IMR-90 (cell line): ENCODE results near the gene PTPN3. TPM values are rescaled to one million over a fixed set of nuclear protein-coding genes. Genes with fewer than 3 reads are reported as not detected.

Experiments used
- ATAC-seq: fragments of 200-7000 bp; cut with Tn5 transposase; 2 replicates; pipeline ENCODE4 v1.9.1; 2020; ENCODE audit warnings: low read depth, mild to moderate bottlenecking, moderate library complexity
- BruUV-seq: library from RNA; stranded (reverse); fragments of 400-500 nt; replicated peaks from 2 replicates; lab custom pipeline; 2021; lab: Mats Ljungman, UMichigan
- CTCF ChIA-PET: fragments of 300-600 bp; formaldehyde crosslinking; extraction: SDS; loops from one replicate; lab custom pipeline; 2021; ENCODE audit warnings: antibody characterized with exemption; lab: Yijun Ruan, JAX
- POLR2A ChIA-PET: fragments of 300-600 bp; sonication (Branson Sonifier 250); formaldehyde crosslinking; loops from one replicate; lab custom pipeline; 2022; ENCODE audit warnings: antibody characterized with exemption; ENCODE audit not compliant: unreplicated experiment; lab: Charles Lee
- DNase-seq: peaks from one replicate; pipeline ENCODE4 v3.0.0; 2013
- H2AFZ ChIP-seq: replicated peaks from 2 replicates; pipeline ENCODE3; 2013; ENCODE audit warnings: low read length, mild to moderate bottlenecking; ENCODE audit not compliant: poor library complexity
- H2AK5ac ChIP-seq: 2 replicates; pipeline ENCODE4 v1.6.1; 2013; ENCODE audit warnings: low read depth, low read length, inconsistent platforms
- H2AK9ac ChIP-seq: replicated peaks from 2 replicates; pipeline ENCODE3; 2013; ENCODE audit warnings: mild to moderate bottlenecking, low read depth, low read length, moderate library complexity; ENCODE audit not compliant: poor library complexity
- H2BK120ac ChIP-seq: 2 replicates; pipeline ENCODE4 v1.6.1; 2013; ENCODE audit warnings: low read depth, low read length, inconsistent platforms
- H2BK15ac ChIP-seq: 3 replicates; pipeline ENCODE4 v1.6.1; 2013; ENCODE audit warnings: low read depth, low read length, inconsistent platforms
- H2BK20ac ChIP-seq: 2 replicates; pipeline ENCODE4 v1.6.1; 2013; ENCODE audit warnings: low read depth, mild to moderate bottlenecking, inconsistent platforms, low read length, moderate library complexity
- H2BK5ac ChIP-seq: 2 replicates; pipeline ENCODE4 v1.6.1; 2013; ENCODE audit warnings: mild to moderate bottlenecking, low read depth, low read length, inconsistent platforms; ENCODE audit not compliant: poor library complexity, severe bottlenecking
- H3K14ac ChIP-seq: replicated peaks from 2 replicates; pipeline ENCODE4 v1.6.1; 2013; ENCODE audit warnings: low read depth, low read length, inconsistent platforms
- H3K18ac ChIP-seq: 2 replicates; pipeline ENCODE4 v1.6.1; 2013; ENCODE audit warnings: low read depth, low read length, control low read depth
- H3K23ac ChIP-seq: 2 replicates; pipeline ENCODE4 v1.6.1; 2013; ENCODE audit warnings: low read depth, low read length, inconsistent platforms
- H3K27ac ChIP-seq: 2 replicates; pipeline ENCODE4 v1.5.1; 2013; ENCODE audit warnings: mild to moderate bottlenecking, control low read depth, low read length; ENCODE audit not compliant: insufficient read depth
- H3K27me3 ChIP-seq: 2 replicates; pipeline ENCODE4 v1.6.1; 2013; ENCODE audit warnings: low read length; ENCODE audit not compliant: control insufficient read depth, insufficient read depth
- H3K36me3 ChIP-seq: 2 replicates; pipeline ENCODE4 v1.6.1; 2013; ENCODE audit warnings: low read length, mixed read lengths; ENCODE audit not compliant: control insufficient read depth, insufficient read depth
- H3K4ac ChIP-seq: 2 replicates; pipeline ENCODE4 v1.6.1; 2013; ENCODE audit warnings: low read depth, low read length, inconsistent platforms
- H3K4me1 ChIP-seq: 2 replicates; pipeline ENCODE4 v1.6.1; 2013; ENCODE audit warnings: low read length, mixed read lengths; ENCODE audit not compliant: control insufficient read depth, insufficient read depth
- H3K4me2 ChIP-seq: 2 replicates; pipeline ENCODE4 v1.6.1; 2013; ENCODE audit warnings: low read depth, mild to moderate bottlenecking, control low read depth, low read length, moderate library complexity
- H3K4me3 ChIP-seq: 2 replicates; pipeline ENCODE4 v1.5.1; 2013; ENCODE audit warnings: low read depth, mild to moderate bottlenecking, control low read depth, low read length, moderate library complexity; ENCODE audit not compliant: insufficient read depth
- H3K56ac ChIP-seq: 2 replicates; pipeline ENCODE4 v1.6.1; 2013; ENCODE audit warnings: low read length, inconsistent platforms; ENCODE audit not compliant: insufficient read depth; ENCODE audit errors: extremely low read depth
- H3K79me1 ChIP-seq, 2 experiments: 2 replicates each; pipeline ENCODE4 v1.6.1; 2013; ENCODE audit warnings: low read length in 2 of 2, inconsistent platforms in 1 of 2, low read depth in 1 of 2
- H3K9ac ChIP-seq: 2 replicates; pipeline ENCODE4 v1.6.1; 2013; ENCODE audit warnings: low read depth, low read length, control low read depth
- H3K9me1 ChIP-seq: 2 replicates; pipeline ENCODE4 v1.6.1; 2013; ENCODE audit warnings: low read length, inconsistent platforms; ENCODE audit not compliant: insufficient read depth
- H3K9me3 ChIP-seq: 2 replicates; pipeline ENCODE4 v1.6.1; 2013; ENCODE audit warnings: low read length; ENCODE audit not compliant: control insufficient read depth, insufficient read depth
- H4K20me1 ChIP-seq: 2 replicates; pipeline ENCODE4 v1.6.1; 2013; ENCODE audit warnings: low read length, inconsistent platforms; ENCODE audit not compliant: insufficient read depth
- H4K5ac ChIP-seq: 2 replicates; pipeline ENCODE4 v1.6.1; 2013; ENCODE audit warnings: mild to moderate bottlenecking, low read depth, low read length, control low read depth
- H4K8ac ChIP-seq, 2 experiments: 2 replicates each; pipeline ENCODE4 v1.6.1; 2013; ENCODE audit warnings: low read depth in 2 of 2, low read length in 2 of 2, control low read depth in 1 of 2, inconsistent platforms in 1 of 2
- H4K91ac ChIP-seq: 2 replicates; pipeline ENCODE4 v1.6.1; 2013; ENCODE audit warnings: low read depth, low read length, inconsistent platforms; ENCODE audit not compliant: insufficient read depth
- CEBPB ChIP-seq: IDR thresholded peaks from 2 replicates; pipeline ENCODE4 v1.6.1; 2012; ENCODE audit warnings: low read depth, low read length, improper control_type of control experiment
- ELK1 ChIP-seq: fragments of 150-350 bp; IDR thresholded peaks from 2 replicates; pipeline ENCODE4 v1.6.1; 2016; ENCODE audit warnings: low read depth, mild to moderate bottlenecking, low read length, moderate library complexity, borderline replicate concordance
- FOS ChIP-seq: fragments of 150-350 bp; IDR thresholded peaks from 2 replicates; pipeline ENCODE4 v1.6.1; 2016; ENCODE audit warnings: low read depth, low read length
- MAZ ChIP-seq: IDR thresholded peaks from 2 replicates; pipeline ENCODE4 v1.6.1; 2012; ENCODE audit warnings: low read depth, mild to moderate bottlenecking, low read length, improper control_type of control experiment, moderate library complexity, borderline replicate concordance
- MXI1 ChIP-seq: IDR thresholded peaks from 2 replicates; pipeline ENCODE4 v1.6.1; 2012; ENCODE audit warnings: low read depth, mild to moderate bottlenecking, low read length, moderate library complexity, borderline replicate concordance
- NFE2L2 ChIP-seq: fragments of 150-350 bp; IDR thresholded peaks from 2 replicates; pipeline ENCODE4 v1.6.1; 2016; ENCODE audit warnings: low read depth, mild to moderate bottlenecking, low read length
- RAD21 ChIP-seq: IDR thresholded peaks from 2 replicates; pipeline ENCODE4 v1.6.1; 2012; ENCODE audit warnings: low read length, improper control_type of control experiment
- RCOR1 ChIP-seq: IDR thresholded peaks from 2 replicates; pipeline ENCODE4 v1.6.1; 2012; ENCODE audit warnings: mild to moderate bottlenecking, low read length, improper control_type of control experiment; ENCODE audit not compliant: insufficient replicate concordance
- RFX5 ChIP-seq: IDR thresholded peaks from 2 replicates; pipeline ENCODE4 v1.8.0; 2012; ENCODE audit warnings: low read depth, mild to moderate bottlenecking, low read length, moderate library complexity
- SMC3 ChIP-seq: fragments of 150-350 bp; IDR thresholded peaks from 2 replicates; pipeline ENCODE4 v1.6.1; 2016; ENCODE audit warnings: low read depth, mild to moderate bottlenecking, antibody characterized with exemption, low read length, moderate library complexity
- WGBS, 2 experiments: methylation state at CpG; one replicate each; pipeline versions ENCODE4 v1.1.5 to v1.1.7; 2013; ENCODE audit warnings: missing lambda C conversion rate in 2 of 2; ENCODE audit not compliant: insufficient read length in 1 of 2; ENCODE audit errors: extremely low coverage in 2 of 2; 5-methylcytosine and 5-hydroxymethylcytosine counted together
- dilution Hi-C: fragments of 300-500 bp; cut with HindIII; formaldehyde crosslinking; loops from one replicate; pipeline ENCODE4 v1.14.3; 2018; ENCODE audit warnings: low sequenced_read_pairs; ENCODE audit not compliant: unreplicated experiment
- in situ Hi-C: fragments of 300-500 bp; cut with MboI; formaldehyde crosslinking; loops from 3 replicates; pipeline ENCODE4 v1.14.3; 2019; ENCODE audit warnings: low sequenced_read_pairs, inconsistent platforms, mixed read lengths
- intact Hi-C: fragments of 100-400 bp; cut with micrococcal nuclease; formaldehyde crosslinking; loops from 2 replicates; pipeline ENCODE4 v1.10.0; 2022
- polyA plus RNA-seq, 3 experiments: library from polyadenylated mRNA; depleted of rRNA; stranded (reverse); fragments of >200 nt; gene quantifications; 2 replicates each; pipeline ENCODE4 v1.2.3, GENCODE V29; 2012; ENCODE audit warnings: low replicate concordance in 1 of 3
- total RNA-seq: library from RNA; depleted of rRNA; stranded (reverse); fragments of >200 nt; gene quantifications from 2 replicates; pipeline ENCODE4 v1.2.3, GENCODE V29; 2012
- TF ChIP-seq, protein P1 (sequence below): fragments of 150-350 bp; IDR thresholded peaks from 2 replicates; pipeline ENCODE4 v1.6.1; 2017; ENCODE audit warnings: mild to moderate bottlenecking, antibody characterized with exemption, low read length, low read depth

PTPN3 gene
- total and polyA plus RNA-seq, 2 of the 4 experiments (the other 2 are of a cell fraction) = 0.72 to 0.89 TPM

DNA sequence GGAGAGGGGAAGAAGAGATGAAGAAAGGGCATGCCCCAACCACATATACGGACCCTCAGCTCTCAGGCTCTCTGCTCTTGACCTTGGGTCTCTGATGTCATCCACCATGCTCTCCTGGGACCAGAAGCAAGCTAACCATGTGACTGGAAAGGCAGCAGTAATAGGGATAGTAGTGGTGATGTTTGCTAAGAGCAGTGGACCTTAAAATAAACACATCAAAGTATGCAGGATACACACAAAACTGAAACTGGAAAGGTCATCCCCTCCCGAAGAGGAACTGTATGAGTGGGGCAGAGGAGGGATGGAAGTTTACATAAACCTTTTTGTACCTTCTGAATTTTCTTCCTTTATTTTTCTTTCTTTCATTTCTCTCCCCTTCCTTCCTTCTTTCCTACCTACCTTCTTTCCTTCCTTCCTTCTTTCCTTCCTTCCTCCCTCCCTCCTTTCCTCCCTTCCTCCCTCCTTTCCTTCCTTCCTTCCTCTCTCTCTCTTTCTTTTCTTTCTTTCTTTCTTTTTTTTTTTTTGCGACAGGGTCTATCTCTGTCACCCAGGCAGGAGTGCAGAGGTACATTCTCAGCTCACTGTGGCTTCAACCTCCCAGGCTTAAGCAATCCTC lies 8.1 kb upstream of the PTPN3 start:
- H3K14ac ChIP-seq = no peak overlapping the region
- H3K4me3 ChIP-seq = no peak overlapping the region
- H3K9me1 ChIP-seq = 0 out of 2 replicates have a peak, but pooled peaks cover 10% of the 10 kb centered on the region
- no peak overlapping the region for H3K27ac ChIP-seq
- no peak overlapping the region for H2BK20ac ChIP-seq
- ATAC-seq (peak; percentile 56), DNase-seq (no peak)
- POLR2A ChIA-PET = no interaction called here
- no CpG with 5 or more reads among the region's 3 CpGs for WGBS, 2 experiments
- no peak overlapping the region; the same call in 1 of the 2 replicates for H3K4me2 ChIP-seq
- peaks cover 4% of the 10 kb centered on the region; the same call in 1 of the 2 replicates for H3K4me1 ChIP-seq
- no peak overlapping the region for H4K91ac ChIP-seq
- no peak overlapping the region for H3K4ac ChIP-seq
- peaks cover 9% of the 10 kb centered on the region for H3K27me3 ChIP-seq
- no peak overlapping the region for H2AK5ac ChIP-seq
- no peaks in the 10 kb centered on the region for H3K36me3 ChIP-seq
- H3K9ac ChIP-seq = no peak overlapping the region
- BruUV-seq = no TSS peak
- no peak overlapping the region for H4K8ac ChIP-seq
- no peak overlapping the region for H2BK15ac ChIP-seq
- no peak overlapping the region for H3K18ac ChIP-seq
- CTCF ChIA-PET = no interaction called here
- no peak overlapping the region for H2BK120ac ChIP-seq
- no peak overlapping the region for H4K5ac ChIP-seq
- dilution Hi-C loops (no loop called here), in situ Hi-C loops (no loop called here), intact Hi-C loops (no loop called here)
- H3K56ac ChIP-seq = no peak overlapping the region
- H2AFZ ChIP-seq = peak overlapping the region; percentile 52
- H4K20me1 ChIP-seq = no peaks in the 10 kb centered on the region
- H3K23ac ChIP-seq = no peak overlapping the region
- H3K79me1 ChIP-seq = no peaks in the 10 kb centered on the region
- H2BK5ac ChIP-seq = no peak overlapping the region
- peak overlapping the region; percentile 23 for H2AK9ac ChIP-seq
- TF ChIP-seq SMC3 (no peak), MAZ (no peak), RAD21 (no peak), RCOR1 (no peak), ELK1 (no peak), RFX5 (no peak), NFE2L2 (no peak), CEBPB (no peak), FOS (no peak), MXI1 (no peak)
- TF ChIP-seq, protein P1, sequence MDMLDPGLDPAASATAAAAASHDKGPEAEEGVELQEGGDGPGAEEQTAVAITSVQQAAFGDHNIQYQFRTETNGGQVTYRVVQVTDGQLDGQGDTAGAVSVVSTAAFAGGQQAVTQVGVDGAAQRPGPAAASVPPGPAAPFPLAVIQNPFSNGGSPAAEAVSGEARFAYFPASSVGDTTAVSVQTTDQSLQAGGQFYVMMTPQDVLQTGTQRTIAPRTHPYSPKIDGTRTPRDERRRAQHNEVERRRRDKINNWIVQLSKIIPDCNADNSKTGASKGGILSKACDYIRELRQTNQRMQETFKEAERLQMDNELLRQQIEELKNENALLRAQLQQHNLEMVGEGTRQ = no peak
- H3K9me3 ChIP-seq = no peaks in the 10 kb centered on the region
